Measurements from ENCODE around the gene AGFG1.
"Not testable (repeated sequence)": the region's sequence is repeated elsewhere in the genome, so short reads cannot be mapped to it uniquely, and the experiment has no call there.

Gene AGFG1

DNA sequence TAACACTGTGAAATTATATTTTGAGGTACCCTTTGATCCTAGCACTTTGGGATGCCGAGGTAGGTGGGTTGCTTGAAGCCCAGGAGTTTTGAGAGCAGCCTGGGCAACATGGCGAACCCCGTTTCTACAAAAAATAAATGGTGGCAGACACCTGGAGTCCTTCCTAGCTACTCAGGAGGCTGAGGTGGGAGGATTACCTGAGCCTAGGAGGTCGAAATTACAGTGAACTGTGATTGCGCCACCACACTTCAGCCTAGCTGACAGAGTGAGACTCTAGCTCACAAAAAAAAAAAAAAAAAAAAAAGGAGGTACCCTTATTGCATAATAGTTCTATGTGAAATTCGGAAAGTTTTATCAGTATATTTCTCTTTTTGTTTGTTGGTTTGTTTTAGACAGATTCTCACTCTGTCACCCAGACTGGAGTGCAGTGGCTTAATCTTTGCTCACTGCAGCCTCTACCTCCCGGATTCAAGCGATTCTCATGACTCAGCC is 67.6 kb downstream of the AGFG1 start:
- DNase-seq (ENCODE audit: low spot score), result no peak

- not testable (repeated sequence) for DNase-seq (ENCODE audit: low spot score)
Measured at GRCh38 chr2:227540352-227540751, 68.4 kb downstream of the AGFG1 start.

DNA sequence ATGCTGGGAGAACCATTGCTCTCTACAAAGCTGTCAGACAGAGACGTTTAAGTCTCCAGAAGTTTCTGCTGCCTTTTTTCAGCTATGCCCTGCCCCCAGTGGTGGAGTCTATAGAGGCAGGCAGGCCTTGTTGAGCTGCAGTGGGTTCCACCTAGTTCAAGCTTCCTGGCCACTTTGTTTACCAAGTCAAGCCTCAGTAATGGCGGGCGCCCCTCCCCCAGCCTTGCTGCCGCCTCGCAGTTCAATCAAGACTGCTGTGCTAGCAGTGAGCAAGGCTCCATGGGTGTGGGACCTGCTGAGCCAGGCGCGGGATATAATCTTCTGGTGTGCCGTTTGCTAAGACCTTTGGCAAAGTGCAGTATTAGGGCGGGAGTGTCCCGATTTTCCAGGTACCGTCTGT is 74.0 kb downstream of the AGFG1 start:
- no peak for DNase-seq (ENCODE audit: low spot score)

GRCh38 chr2:227551836-227552235 is 79.9 kb downstream of the AGFG1 start:
- DNase-seq (ENCODE audit: low spot score), result no peak

GRCh38 chr2:227562581-227562980 is 90.6 kb downstream of the AGFG1 start:
- no peak for DNase-seq (ENCODE audit: low spot score)

- DNase-seq (ENCODE audit: low spot score), result no peak
Measured at GRCh38 chr2:227565080-227565479, 93.1 kb downstream of the AGFG1 start.

GRCh38 chr2:227566012-227566411 is 94.1 kb downstream of the AGFG1 start:
- DNase-seq (ENCODE audit: low spot score), result no peak

DNA sequence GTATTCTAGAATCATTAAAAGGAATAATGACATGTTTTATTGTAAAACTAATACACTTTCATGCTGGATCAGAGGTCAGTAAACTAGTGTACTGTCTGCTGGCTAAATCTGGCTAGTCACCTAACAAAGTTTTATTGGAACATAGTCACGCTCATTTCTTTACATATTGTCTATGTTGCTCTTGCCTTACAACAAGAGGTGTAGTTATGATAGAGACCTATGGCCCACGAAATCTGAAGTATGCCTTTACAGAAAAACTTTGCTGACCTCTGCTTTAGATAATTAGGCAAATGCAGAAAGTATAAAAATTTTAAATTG is 96.9 kb downstream of the AGFG1 start:
- DNase-seq (ENCODE audit: low spot score), result no peak

GRCh38 chr2:227570615-227571014 is 98.7 kb downstream of the AGFG1 start:
- DNase-seq (ENCODE audit: low spot score), result no peak

GRCh38 chr2:227576110-227576509 is 104.2 kb downstream of the AGFG1 start:
- no peak for DNase-seq (ENCODE audit: low spot score)

DNA sequence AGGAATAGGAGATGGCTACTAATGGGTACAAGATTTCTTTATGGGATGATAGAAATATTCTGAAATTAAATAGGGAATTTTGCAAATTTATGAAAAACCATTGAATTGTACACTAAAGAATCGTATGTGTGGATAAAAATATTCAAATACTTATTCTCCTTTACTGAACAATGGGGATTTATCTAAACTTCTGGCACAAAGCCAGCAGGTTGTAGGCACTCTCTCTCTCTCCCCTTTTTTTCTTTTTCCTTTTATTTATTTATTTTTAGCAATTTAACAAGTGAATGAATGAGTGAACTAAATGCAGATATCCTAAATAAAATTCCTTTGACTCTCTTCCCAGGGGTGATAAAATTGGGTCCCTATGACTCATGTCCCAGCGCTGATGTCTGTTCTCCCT is 104.9 kb downstream of the AGFG1 start:
- no peak for DNase-seq (ENCODE audit: low spot score)

DNA sequence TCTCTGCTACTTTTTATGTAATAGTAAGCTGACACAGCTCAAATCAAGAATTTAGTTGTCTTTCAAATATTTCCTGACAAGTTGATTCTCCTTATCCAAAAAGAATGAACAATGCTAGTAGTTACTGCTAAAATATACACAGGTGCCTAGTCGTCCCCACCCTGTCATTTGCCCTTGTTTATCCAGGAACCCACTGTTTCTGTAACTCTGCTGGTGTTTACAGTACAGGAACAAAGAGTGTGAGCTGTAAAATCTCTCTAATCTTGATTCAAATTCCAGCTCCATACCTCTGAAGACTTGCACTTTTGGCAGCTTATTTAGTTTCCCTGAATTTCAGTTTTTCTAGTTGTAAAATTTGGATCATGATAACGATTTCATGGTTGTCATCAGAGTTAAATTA is 105.6 kb downstream of the AGFG1 start:
- no peak for DNase-seq (ENCODE audit: low spot score)

DNA sequence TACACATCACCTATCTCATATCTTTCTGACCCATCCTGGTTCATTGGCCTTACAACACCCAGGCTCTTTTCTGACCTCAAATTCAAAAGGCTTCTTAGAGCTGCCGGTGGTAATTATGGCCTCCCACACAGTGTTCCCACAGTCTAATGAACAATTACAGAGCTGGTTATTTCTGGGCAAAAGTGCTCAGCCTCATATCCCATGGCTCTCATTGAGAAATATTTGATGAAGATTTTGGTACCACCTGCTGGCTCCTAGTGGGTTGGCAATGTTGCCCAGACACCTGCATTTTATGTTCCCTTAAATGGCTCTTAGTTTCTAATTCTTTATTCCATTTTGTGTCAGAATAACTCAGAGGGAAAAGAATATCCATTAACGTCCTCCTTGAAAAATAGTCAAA is 106.7 kb downstream of the AGFG1 start:
- no peak for DNase-seq (ENCODE audit: low spot score)

GRCh38 chr2:227579791-227580190 is 107.8 kb downstream of the AGFG1 start:
- DNase-seq (ENCODE audit: low spot score), result no peak

DNA sequence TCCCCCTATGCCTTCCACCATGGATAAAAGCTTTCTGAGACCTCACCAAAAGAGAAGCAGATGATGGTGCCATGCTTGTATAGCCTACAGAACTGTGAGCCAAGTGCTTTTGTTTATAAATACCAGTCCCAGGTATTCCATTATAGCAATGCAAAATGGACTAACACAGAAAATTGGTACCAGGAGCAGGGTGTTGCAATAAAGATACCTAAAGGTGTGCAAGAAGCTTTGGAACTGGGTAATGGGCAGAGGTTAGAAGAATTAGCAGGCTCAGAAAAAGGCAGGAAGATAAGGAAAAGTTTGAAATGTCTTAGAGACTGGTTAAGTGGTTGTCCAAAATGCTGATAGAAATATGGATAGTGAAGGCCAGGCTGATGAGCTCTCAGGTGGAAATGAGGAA is 110.4 kb downstream of the AGFG1 start:
- no peak for DNase-seq (ENCODE audit: low spot score)

DNA sequence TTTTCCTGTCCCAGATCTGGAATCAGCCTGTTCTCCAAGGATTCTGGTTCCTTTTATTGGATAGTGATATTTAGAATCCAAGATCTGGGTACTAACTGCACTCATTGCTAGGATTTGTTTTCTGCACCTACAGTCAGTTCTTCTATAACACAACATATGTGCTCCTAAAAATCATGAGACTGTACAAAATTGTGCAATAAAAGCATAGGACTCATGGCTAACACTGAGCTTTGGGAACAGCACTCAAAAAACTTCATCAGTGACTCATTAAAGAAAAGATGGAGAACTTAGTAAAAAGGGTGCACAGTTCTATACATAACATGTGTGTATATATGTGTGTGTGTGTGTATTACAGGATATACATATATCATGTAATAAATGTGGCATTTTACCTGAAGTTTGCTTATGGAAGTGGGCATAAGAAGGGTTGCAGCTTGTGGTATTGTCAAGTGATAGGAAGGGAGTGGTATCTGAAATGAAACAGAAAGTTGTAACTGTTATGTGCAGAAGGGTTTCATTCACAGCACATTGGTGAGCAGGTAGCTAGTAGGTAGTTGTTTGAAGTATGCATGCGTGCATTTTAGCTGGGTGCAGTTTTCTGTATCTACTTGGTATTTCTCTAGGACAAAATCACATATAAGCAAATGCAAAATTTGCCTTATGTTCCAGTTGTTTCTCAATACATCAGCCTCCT is 120.9 kb downstream of the AGFG1 start:
- no peak for DNase-seq (ENCODE audit: low spot score)

DNA sequence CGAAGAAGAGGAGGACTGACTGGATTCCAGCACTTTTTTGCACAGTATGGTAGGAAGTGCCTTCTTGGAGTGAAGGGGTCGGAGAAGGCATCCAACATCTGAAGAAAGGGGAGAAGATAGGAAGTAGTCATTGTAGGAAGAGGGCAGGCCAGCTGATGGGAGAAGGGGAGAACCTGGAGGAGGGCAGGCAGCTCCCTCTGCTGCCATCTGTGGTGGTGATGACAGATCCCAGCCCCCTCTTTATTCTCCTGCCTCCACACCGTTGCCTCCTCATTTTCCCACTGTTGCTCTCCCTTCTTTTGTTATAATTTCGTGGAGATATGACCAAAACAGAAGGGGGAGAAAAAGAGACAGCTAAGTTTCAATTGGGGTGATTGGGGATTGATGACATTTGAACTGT is 123.8 kb downstream of the AGFG1 start:
- no peak for DNase-seq (ENCODE audit: low spot score)

DNA sequence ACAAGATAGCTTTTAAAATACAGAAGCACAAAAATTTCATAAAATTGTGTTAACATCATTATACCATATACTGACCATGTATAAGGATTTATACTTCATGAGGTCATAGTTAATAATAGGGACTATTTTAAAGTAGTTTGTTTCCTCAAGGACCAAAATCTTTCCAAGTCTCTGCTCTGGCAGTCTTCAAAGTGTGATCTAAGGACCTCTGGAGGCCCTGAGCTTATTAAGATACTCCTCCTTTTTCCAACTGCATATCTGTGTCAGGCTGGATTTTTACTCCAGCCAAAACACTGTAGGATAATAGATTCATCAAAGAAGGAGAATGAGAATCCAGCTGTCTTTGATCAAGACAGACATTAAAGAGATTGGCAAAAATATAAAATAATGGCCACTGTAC is 125.1 kb downstream of the AGFG1 start:
- DNase-seq (ENCODE audit: low spot score), result no peak

GRCh38 chr2:227597998-227598397 is 126.0 kb downstream of the AGFG1 start:
- no peak for DNase-seq (ENCODE audit: low spot score)

DNA sequence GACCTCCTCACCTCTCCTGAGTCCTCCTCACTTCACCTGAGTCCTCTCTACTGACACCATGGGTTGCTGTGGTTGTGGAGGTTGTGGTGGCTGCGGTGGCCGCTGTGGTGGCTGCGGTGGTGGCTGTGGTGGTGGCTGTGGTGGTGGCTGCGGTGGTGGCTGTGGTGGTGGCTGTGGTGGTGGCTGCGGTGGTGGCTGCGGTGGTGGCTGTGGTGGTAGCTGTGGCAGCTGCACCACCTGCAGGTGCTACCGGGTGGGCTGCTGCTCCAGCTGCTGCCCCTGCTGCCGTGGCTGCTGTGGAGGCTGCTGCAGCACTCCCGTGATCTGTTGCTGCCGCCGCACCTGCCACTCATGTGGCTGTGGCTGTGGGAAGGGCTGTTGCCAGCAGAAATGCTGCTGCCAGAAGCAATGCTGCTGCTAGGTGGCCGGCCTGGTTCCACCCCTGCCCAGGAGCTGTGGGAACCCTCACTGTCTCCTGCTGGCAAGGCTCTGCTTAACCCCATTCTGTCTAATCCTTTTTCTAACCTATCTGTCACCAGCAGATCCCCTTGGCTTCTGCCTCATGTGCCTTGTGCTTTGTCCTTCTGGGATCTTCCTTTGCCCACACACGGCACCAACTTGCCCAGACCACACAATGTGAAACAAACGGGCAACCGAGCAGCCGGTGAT is 127.0 kb downstream of the AGFG1 start, which contains the start of gene SCYGR2:
Gene SCYGR2, plus strand, starts transcription at position 59 of the 669 bp plus-strand sequence. Its CDS starts 0 bp downstream, at position 59.
- not testable (repeated sequence) for DNase-seq (ENCODE audit: low spot score)

DNA sequence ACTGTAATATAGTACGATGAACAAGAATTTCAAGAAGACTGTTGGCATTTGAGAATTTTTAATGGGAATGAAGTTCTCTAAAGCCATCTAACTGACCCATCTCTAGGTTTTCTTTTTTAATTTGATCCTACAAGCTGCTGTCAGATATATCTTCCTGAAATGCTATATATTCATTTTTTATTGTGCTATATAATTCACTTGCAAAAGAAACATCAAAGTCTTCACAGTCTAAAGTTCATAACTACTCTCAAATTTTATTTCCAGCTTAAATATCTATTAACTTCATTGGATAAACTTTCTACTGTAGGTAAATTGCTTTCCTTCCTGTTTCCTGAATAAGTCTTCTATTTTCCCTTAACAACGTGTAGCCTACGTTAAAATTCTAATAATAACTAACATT is 130.4 kb downstream of the AGFG1 start:
- DNase-seq (ENCODE audit: low spot score), result no peak

DNA sequence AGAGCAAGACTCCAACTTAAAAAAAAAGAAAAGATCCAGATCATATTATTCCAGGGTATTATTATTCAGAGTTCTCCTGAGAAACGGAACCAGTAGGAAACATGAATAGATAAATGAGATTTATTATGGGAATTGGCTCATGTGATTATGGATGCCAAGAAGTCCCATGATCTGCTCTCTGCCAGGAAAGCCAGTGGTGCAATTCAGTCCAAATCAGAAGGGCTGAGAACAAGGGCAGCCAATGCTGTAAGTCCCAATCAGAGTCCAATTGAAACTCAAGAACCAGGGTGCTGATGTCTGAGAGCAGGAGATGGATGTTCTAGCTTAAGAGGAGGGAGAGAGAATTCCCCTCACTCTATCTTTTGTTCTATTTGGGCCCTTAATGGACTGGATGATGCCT is 134.5 kb downstream of the AGFG1 start:
- no peak for DNase-seq (ENCODE audit: low spot score)

- no peak for DNase-seq (ENCODE audit: low spot score)
Measured at GRCh38 chr2:227607941-227608340, 136.0 kb downstream of the AGFG1 start.
